Esophagus muscularis mucosa (tissue), 3 donors: ENCODE measurements around the gene GPC5.

Experiments used
- CTCF ChIP-seq, 3 experiments: fragments of 200-600 bp in 2 of 3; fragments of 450-650 bp in 1 of 3; sonication (generic) in 2 of 3; IDR thresholded peaks; one replicate each; pipeline ENCODE4 v1.5.1; 2017 to 2019; ENCODE audit warnings: antibody characterized with exemption in 3 of 3, mild to moderate bottlenecking in 2 of 3, moderate library complexity in 1 of 3
- POLR2A ChIP-seq: fragments of 450-650 bp; IDR thresholded peaks from one replicate; pipeline ENCODE4 v1.6.1; 2017; ENCODE audit warnings: antibody characterized with exemption, moderate library complexity, mild to moderate bottlenecking, low read depth
- POLR2AphosphoS5 ChIP-seq, 2 donors: sonication (generic); formaldehyde crosslinking; IDR thresholded peaks; one replicate each; pipeline ENCODE4 v1.6.1; 2017; ENCODE audit warnings: antibody characterized with exemption in 2 of 2

GRCh38 chr13:91904597-91904996 lies 506.2 kb downstream of the GPC5 start:
- TF ChIP-seq CTCF (IDR thresholded peaks at IDR 0.05) (no peak), POLR2A (no peak), POLR2AphosphoS5 (IDR thresholded peaks at IDR 0.05) (no peak)
